ENCODE data around the gene SLC6A2.

SLC6A2 gene

GRCh38 chr16:55643161-55643970 is 12.4 kb upstream of the SLC6A2 start:
- no peak for DNase-seq (ENCODE audit: low read depth)
- no peak overlapping the region for H3K4me3 ChIP-seq (ENCODE audit: low read depth, low read length)

- no peak for DNase-seq (ENCODE audit: low read depth)
- no peak overlapping the region for H3K4me3 ChIP-seq (ENCODE audit: low read depth, low read length)
Observed at GRCh38 chr16:55645986-55646385, 9.8 kb upstream of the SLC6A2 start.

- DNase-seq (ENCODE audit: low read depth): no peak
- no peak overlapping the region for H3K4me3 ChIP-seq (ENCODE audit: low read depth, low read length)
Observed at GRCh38 chr16:55647343-55647742, 8.4 kb upstream of the SLC6A2 start.

GRCh38 chr16:55647798-55648197 is 8.0 kb upstream of the SLC6A2 start:
- DNase-seq (ENCODE audit: low read depth): no peak
- no peak overlapping the region for H3K4me3 ChIP-seq (ENCODE audit: low read depth, low read length)

- no peak for DNase-seq (ENCODE audit: low read depth)
- H3K4me3 ChIP-seq (ENCODE audit: low read depth, low read length): no peak overlapping the region
Observed at GRCh38 chr16:55651841-55652824, 3.7 kb upstream of the SLC6A2 start.

- H3K4me3 ChIP-seq (ENCODE audit: low read depth, low read length): no peak overlapping the region
- no peak for DNase-seq (ENCODE audit: low read depth)
Observed at GRCh38 chr16:55653106-55653505, 2.7 kb upstream of the SLC6A2 start.

GRCh38 chr16:55655381-55655896 is 349 bp upstream of the SLC6A2 start:
- DNase-seq (ENCODE audit: low read depth): no peak
- no peak overlapping the region for H3K4me3 ChIP-seq (ENCODE audit: low read depth, low read length)

- DNase-seq (ENCODE audit: low read depth): no peak
- H3K4me3 ChIP-seq (ENCODE audit: low read depth, low read length): no peak overlapping the region
Observed at GRCh38 chr16:55656691-55657092, 904 bp downstream of the SLC6A2 start.

GRCh38 chr16:55657616-55658015 is 1.8 kb downstream of the SLC6A2 start:
- H3K4me3 ChIP-seq (ENCODE audit: low read depth, low read length): no peak overlapping the region
- no peak for DNase-seq (ENCODE audit: low read depth)

- H3K4me3 ChIP-seq (ENCODE audit: low read depth, low read length): no peak overlapping the region
- no peak for DNase-seq (ENCODE audit: low read depth)
Observed at GRCh38 chr16:55658898-55659420, 3.2 kb downstream of the SLC6A2 start.

GRCh38 chr16:55660026-55660425 is 4.2 kb downstream of the SLC6A2 start:
- DNase-seq (ENCODE audit: low read depth): no peak
- no peak overlapping the region for H3K4me3 ChIP-seq (ENCODE audit: low read depth, low read length)

- H3K4me3 ChIP-seq (ENCODE audit: low read depth, low read length): no peak overlapping the region
- no peak for DNase-seq (ENCODE audit: low read depth)
Observed at GRCh38 chr16:55660828-55661227, 5.0 kb downstream of the SLC6A2 start.

GRCh38 chr16:55661941-55662643 is 6.3 kb downstream of the SLC6A2 start:
- H3K4me3 ChIP-seq (ENCODE audit: low read depth, low read length): no peak overlapping the region
- no peak for DNase-seq (ENCODE audit: low read depth)

GRCh38 chr16:55662644-55663031 is 6.8 kb downstream of the SLC6A2 start:
- H3K4me3 ChIP-seq (ENCODE audit: low read depth, low read length): no peak overlapping the region
- no peak for DNase-seq (ENCODE audit: low read depth)

GRCh38 chr16:55663225-55663624 is 7.4 kb downstream of the SLC6A2 start:
- DNase-seq (ENCODE audit: low read depth): no peak
- no peak overlapping the region for H3K4me3 ChIP-seq (ENCODE audit: low read depth, low read length)

GRCh38 chr16:55663765-55664677 is 8.2 kb downstream of the SLC6A2 start:
- DNase-seq (ENCODE audit: low read depth): no peak
- no peak overlapping the region for H3K4me3 ChIP-seq (ENCODE audit: low read depth, low read length)

- no peak overlapping the region for H3K4me3 ChIP-seq (ENCODE audit: low read depth, low read length)
- no peak for DNase-seq (ENCODE audit: low read depth)
Observed at GRCh38 chr16:55664786-55665407, 9.1 kb downstream of the SLC6A2 start.

- no peak overlapping the region for H3K4me3 ChIP-seq (ENCODE audit: low read depth, low read length)
- DNase-seq (ENCODE audit: low read depth): no peak
Observed at GRCh38 chr16:55665511-55665910, 9.7 kb downstream of the SLC6A2 start.

All from skeletal muscle cell (primary cell).